GM12892 (cell line): ENCODE data around the gene SMO.

ENCODE experiments used
- POLR2A ChIP-seq: IDR thresholded peaks from 2 replicates; pipeline ENCODE4 v1.6.1; 2011; ENCODE audit warnings: low read depth, low read length, control low read depth
- POLR2AphosphoS5 ChIP-seq: IDR thresholded peaks from 2 replicates; pipeline ENCODE4 v1.6.1; 2011; ENCODE audit warnings: low read depth, low read length, control low read depth
- TAF1 ChIP-seq: IDR thresholded peaks from 2 replicates; pipeline ENCODE4 v1.6.1; 2011; ENCODE audit warnings: low read depth, mild to moderate bottlenecking, control low read depth, low read length, borderline replicate concordance

DNA sequence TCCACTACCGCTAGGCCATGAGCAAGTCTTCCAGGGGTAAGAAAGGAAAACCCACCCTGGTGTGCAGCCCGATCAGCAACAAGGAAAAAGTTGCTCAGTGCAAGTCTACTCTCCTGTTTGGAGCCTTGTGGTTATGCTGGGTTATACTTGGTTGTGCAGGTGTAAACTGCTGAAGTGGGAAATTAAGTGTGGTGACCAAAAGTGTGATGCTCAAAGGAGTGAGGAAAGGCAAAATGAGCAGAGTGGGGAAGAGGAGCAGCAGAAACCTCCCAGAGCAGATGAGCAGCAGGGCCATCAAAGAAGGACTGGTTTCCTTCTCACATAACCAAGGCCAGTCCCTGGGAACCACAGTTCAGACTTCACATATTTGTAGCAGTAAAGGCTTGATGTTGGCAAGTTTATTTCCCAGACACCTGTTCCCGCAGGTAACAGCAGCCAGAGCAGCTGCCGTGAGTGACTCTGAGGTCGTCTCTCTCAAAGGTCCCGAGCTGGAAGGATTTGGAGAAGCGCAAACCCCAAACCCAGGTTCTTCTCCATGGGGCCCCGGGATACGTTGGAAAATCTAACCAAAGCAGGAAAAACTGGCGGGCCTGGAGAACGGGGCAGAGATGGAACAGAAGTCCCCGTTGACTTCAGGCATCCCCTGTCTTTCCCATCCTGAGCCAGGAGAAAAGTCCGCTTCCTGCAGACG lies 607 bp upstream of the SMO start:
- TF ChIP-seq POLR2A, result no peak
- TF ChIP-seq POLR2AphosphoS5, result no peak
- no peak for TF ChIP-seq TAF1
